ENCODE results near the gene PACC1. TPM values are rescaled to one million over a fixed set of nuclear protein-coding genes. Genes with fewer than 3 reads are reported as not detected.
A peak's percentile ranks its signal among the peaks of the same experiment; 100 is the strongest.

The PACC1 gene
- total RNA-seq, 1 experiment from 2014 or later = 27.7 TPM

- no peaks in the 10 kb centered on the region for H3K27me3 ChIP-seq (ENCODE audit: insufficient read depth, low read depth)
- no peaks in the 10 kb centered on the region for H3K9me2 ChIP-seq (ENCODE audit: insufficient read depth)
- H3K4me3 ChIP-seq = no peak overlapping the region
- no peak overlapping the region for H2AFZ ChIP-seq
- TF ChIP-seq, protein P1, sequence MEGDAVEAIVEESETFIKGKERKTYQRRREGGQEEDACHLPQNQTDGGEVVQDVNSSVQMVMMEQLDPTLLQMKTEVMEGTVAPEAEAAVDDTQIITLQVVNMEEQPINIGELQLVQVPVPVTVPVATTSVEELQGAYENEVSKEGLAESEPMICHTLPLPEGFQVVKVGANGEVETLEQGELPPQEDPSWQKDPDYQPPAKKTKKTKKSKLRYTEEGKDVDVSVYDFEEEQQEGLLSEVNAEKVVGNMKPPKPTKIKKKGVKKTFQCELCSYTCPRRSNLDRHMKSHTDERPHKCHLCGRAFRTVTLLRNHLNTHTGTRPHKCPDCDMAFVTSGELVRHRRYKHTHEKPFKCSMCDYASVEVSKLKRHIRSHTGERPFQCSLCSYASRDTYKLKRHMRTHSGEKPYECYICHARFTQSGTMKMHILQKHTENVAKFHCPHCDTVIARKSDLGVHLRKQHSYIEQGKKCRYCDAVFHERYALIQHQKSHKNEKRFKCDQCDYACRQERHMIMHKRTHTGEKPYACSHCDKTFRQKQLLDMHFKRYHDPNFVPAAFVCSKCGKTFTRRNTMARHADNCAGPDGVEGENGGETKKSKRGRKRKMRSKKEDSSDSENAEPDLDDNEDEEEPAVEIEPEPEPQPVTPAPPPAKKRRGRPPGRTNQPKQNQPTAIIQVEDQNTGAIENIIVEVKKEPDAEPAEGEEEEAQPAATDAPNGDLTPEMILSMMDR (conservative IDR thresholded peaks at IDR 0.05) = no peak
- no peak for TF ChIP-seq EZH2 (IDR thresholded peaks at IDR 0.05; ENCODE audit: low read depth)
- H3K27ac ChIP-seq = no peak overlapping the region
- H3F3A ChIP-seq (ENCODE audit: insufficient read depth, low read depth) = no peaks in the 10 kb centered on the region; the same call in 1 of the 2 replicates
- no peaks in the 10 kb centered on the region for H3K36me3 ChIP-seq (ENCODE audit: low read depth)
- BruUV-seq (replicated peaks) = no TSS peak
- ChIA-PET CTCF (interaction anchor here (0.6 kb wide), 1 partner anchor 155 kb away, joined by 6 read pairs; no protein-coding TSS in a partner anchor), POLR2A (ENCODE audit: unreplicated experiment) (no interaction called here)
- no peak for DNase-seq
- H3K79me2 ChIP-seq (ENCODE audit: low read depth) = peaks cover 19% of the 10 kb centered on the region; the same call in 1 of the 2 replicates
- no peaks in the 10 kb centered on the region for H3K9me3 ChIP-seq (ENCODE audit: insufficient read depth, low read depth)
- H3K4me2 ChIP-seq = no peak overlapping the region
- intact Hi-C loops (cut with micrococcal nuclease; ENCODE audit: unreplicated experiment) = no loop called here
- H4K20me1 ChIP-seq (ENCODE audit: insufficient read depth) = no peaks in the 10 kb centered on the region
- peaks cover 21% of the 10 kb centered on the region for H3K4me1 ChIP-seq (replicated peaks; ENCODE audit: insufficient read depth)
Observed at GRCh38 chr1:212434992-212435391, 20.3 kb upstream of the PACC1 start.

DNA sequence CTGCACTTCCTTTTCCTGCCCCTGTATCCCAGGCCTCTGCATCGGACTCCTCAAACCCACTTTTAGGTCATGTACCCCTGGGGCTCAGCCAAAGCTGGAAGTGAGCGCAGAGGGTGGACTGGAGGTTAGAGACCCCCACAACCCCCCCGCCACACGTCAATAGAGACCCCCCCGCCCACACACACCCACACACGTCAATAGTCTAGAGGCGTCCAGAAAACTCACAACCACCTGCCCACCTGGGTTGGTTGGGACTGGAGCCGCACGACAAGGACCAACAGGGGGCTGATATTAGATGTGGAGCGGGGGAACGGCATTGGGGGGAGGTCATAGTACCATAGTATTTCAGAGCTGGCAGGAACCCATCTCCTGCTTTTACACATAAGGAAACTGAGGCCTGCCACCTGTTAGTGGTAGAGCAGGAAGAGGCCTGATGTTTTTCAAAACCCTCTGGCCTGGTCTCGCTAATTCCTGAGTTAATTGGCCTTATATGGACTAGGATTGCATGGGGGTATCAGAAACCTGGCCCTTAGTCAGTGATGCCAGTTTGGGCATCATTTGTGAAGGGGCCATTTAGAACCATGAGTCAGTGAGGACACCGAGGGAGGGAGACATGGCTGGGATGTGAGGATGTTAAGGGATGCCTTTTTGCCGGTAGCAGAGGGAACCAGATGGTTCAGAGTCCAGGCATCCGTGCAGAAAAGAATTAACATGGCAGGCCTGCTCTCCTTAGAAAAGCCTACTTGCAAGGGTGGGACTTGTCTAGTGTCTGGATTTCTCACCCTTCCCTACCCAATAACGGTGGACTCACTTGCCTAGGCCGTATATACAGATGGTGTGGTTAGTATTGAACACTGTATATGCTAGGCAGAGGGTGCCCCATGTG is 19.1 kb upstream of the PACC1 start:
- H3K27me3 ChIP-seq (ENCODE audit: insufficient read depth, low read depth) = no peaks in the 10 kb centered on the region
- TF ChIP-seq, protein P1 (conservative IDR thresholded peaks at IDR 0.05) = no peak
- no peak for TF ChIP-seq EZH2 (IDR thresholded peaks at IDR 0.05; ENCODE audit: low read depth)
- H3F3A ChIP-seq (ENCODE audit: insufficient read depth, low read depth) = no peaks in the 10 kb centered on the region; the same call in 1 of the 2 replicates
- DNase-seq = no peak
- no peaks in the 10 kb centered on the region for H4K20me1 ChIP-seq (ENCODE audit: insufficient read depth)
- no peaks in the 10 kb centered on the region for H3K9me3 ChIP-seq (ENCODE audit: insufficient read depth, low read depth)
- H3K27ac ChIP-seq = no peak overlapping the region
- ChIA-PET POLR2A (ENCODE audit: unreplicated experiment) (no interaction called here), CTCF (no interaction called here)
- H3K9me2 ChIP-seq (ENCODE audit: insufficient read depth) = no peaks in the 10 kb centered on the region
- peak overlapping the region; percentile 72; the same call in 1 of the 2 replicates for H2AFZ ChIP-seq
- H3K36me3 ChIP-seq (ENCODE audit: low read depth) = no peaks in the 10 kb centered on the region
- H3K4me3 ChIP-seq = peak overlapping the region; percentile 60
- peaks cover 19% of the 10 kb centered on the region; the same call in 1 of the 2 replicates for H3K79me2 ChIP-seq (ENCODE audit: low read depth)
- no TSS peak for BruUV-seq (replicated peaks)
- H3K4me2 ChIP-seq = peak overlapping the region; percentile 83
- peaks cover 21% of the 10 kb centered on the region for H3K4me1 ChIP-seq (replicated peaks; ENCODE audit: insufficient read depth)
- intact Hi-C loops (cut with micrococcal nuclease; ENCODE audit: unreplicated experiment) = no loop called here

DNA sequence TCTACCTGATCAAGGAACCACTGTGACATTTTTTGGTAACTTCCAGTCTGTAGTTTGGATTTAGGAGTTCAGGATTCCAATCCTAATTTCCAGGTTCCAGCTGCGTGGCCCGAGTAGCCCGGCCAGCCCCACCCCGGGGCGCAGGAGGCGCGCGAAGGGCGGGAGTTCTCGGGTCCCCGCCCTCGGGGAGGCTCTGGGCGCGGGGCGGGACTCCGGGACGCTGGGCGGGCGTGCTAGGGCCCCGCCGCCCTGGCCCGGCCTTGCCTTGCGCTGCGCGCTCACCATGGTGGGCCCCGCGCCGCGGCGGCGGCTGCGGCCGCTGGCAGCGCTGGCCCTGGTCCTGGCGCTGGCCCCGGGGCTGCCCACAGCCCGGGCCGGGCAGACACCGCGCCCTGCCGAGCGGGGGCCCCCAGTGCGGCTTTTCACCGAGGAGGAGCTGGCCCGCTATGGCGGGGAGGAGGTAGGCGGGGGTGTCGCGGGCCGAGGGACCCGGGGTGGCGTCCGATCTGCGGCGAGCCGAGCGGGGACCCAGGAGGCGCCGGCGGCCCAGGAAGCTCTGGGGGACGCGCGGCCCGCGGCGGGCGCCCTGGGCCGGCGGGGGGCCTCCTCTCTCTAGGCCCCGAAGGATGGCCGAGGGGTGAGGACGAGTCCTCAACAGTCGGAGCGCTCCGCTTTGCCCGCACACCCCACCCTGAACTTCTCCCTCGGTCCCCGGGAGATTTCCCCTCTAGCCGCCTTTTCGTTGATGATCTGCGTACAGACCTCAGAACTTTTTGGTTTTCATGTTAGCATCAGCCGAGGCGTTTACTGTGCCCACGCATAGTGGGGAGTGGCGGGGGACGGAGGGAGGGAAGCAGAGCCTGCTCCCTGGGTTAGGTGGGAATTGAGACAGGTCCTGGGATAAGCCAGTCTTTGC is 18.2 kb upstream of the PACC1 start, which contains the start of gene NENF:
TSS of gene NENF (plus strand) at position 260 of the 916 bp plus-strand sequence. CDS start at position 284, 24 bp downstream.
- TF ChIP-seq, protein P1 (conservative IDR thresholded peaks at IDR 0.05) = no peak
- TF ChIP-seq EZH2 (IDR thresholded peaks at IDR 0.05; ENCODE audit: low read depth) = no peak
- H3K27me3 ChIP-seq (ENCODE audit: insufficient read depth, low read depth) = no peaks in the 10 kb centered on the region
- peak within 1 kb of the TSS; percentile 83 for H3K4me2 ChIP-seq
- no peaks in the 10 kb centered on the region for H3K36me3 ChIP-seq (ENCODE audit: low read depth)
- H2AFZ ChIP-seq = peak within 1 kb of the TSS; percentile 77
- H3K27ac ChIP-seq = no peak within 1 kb of the TSS
- BruUV-seq (replicated peaks) = no TSS peak
- POLR2A ChIA-PET (ENCODE audit: unreplicated experiment) = interaction anchor here (0.7 kb wide), 1 partner anchor 557 kb away, joined by 6 read pairs; no protein-coding TSS in a partner anchor
- H3K9me3 ChIP-seq (ENCODE audit: insufficient read depth, low read depth) = no peaks in the 10 kb centered on the region
- peaks cover 19% of the 10 kb centered on the region; the same call in 1 of the 2 replicates for H3K79me2 ChIP-seq (ENCODE audit: low read depth)
- H3K4me1 ChIP-seq (replicated peaks; ENCODE audit: insufficient read depth) = peaks cover 21% of the 10 kb centered on the region
- no peaks in the 10 kb centered on the region; the same call in 1 of the 2 replicates for H3F3A ChIP-seq (ENCODE audit: insufficient read depth, low read depth)
- no peaks in the 10 kb centered on the region for H3K9me2 ChIP-seq (ENCODE audit: insufficient read depth)
- CTCF ChIA-PET = no interaction called here
- H3K4me3 ChIP-seq = peak within 1 kb of the TSS; percentile 60
- DNase-seq = peak; percentile 55 to 89
- H4K20me1 ChIP-seq (ENCODE audit: insufficient read depth) = no peaks in the 10 kb centered on the region
- intact Hi-C loops (cut with micrococcal nuclease; ENCODE audit: unreplicated experiment) = no loop called here
